WTC11 (cell line): ENCODE results near the gene MESP2.

ENCODE experiments used
- CTCF ChIP-seq: fragments of 200-600 bp; IDR thresholded peaks from 2 replicates; pipeline ENCODE4 v1.8.0; 2022; ENCODE audit warnings: antibody characterized with exemption
- NFYB ChIP-seq: sonication (generic); formaldehyde crosslinking; conservative IDR thresholded peaks from 2 replicates; pipeline ENCODE4 v1.8.0; 2022; ENCODE audit warnings: low read depth, missing genetic modification reagents
- PRDM15 ChIP-seq: sonication (generic); formaldehyde crosslinking; IDR thresholded peaks from 2 replicates; pipeline ENCODE4 v1.8.0; 2022; ENCODE audit warnings: missing genetic modification reagents
- ZNF138 ChIP-seq: sonication (generic); formaldehyde crosslinking; conservative IDR thresholded peaks from 2 replicates; pipeline ENCODE4 v1.8.1; 2022; ENCODE audit warnings: mild to moderate bottlenecking, moderate library complexity, missing genetic modification reagents
- ZNF232 ChIP-seq: sonication (generic); formaldehyde crosslinking; IDR thresholded peaks from 2 replicates; pipeline ENCODE4 v1.8.0; 2022; ENCODE audit warnings: mild to moderate bottlenecking, missing genetic modification reagents
- ZNF423 ChIP-seq: fragments of 250-450 bp; sonication (Bioruptor Pico); IDR thresholded peaks from 2 replicates; pipeline ENCODE4 v2.1.2; 2022; ENCODE audit warnings: mild to moderate bottlenecking, moderate library complexity

- TF ChIP-seq CTCF (no peak), NFYB (CRISPR knock-in tag) (no peak), ZNF138 (CRISPR knock-in tag) (no peak), ZNF232 (CRISPR knock-in tag) (no peak), PRDM15 (no peak), ZNF423 (CRISPR knock-in tag) (no peak)
Measured at GRCh38 chr15:89802231-89802928, 26.2 kb downstream of the MESP2 start.
